Pancreas (tissue), 10 donors: ENCODE data around the gene ERMN. TPM values are rescaled to one million over a fixed set of nuclear protein-coding genes. Genes with fewer than 3 reads are reported as not detected.

Experiments
- ATAC-seq, 4 donors: fragments of 200-7000 bp; cut with Tn5 transposase; one replicate each; pipeline versions ENCODE4 v1.8.0 to v1.9.1; 2020; ENCODE audit warnings: mild to moderate bottlenecking in 4 of 4, moderate library complexity in 4 of 4
- DNase-seq, 6 donors: peaks; one replicate each; pipeline ENCODE4 v3.0.0-alpha.2; 2020
- FAIRE-seq: peaks from 2 replicates; lab custom pipeline; 2012; peaks lifted over from hg19 to GRCh38; lab: Jason Lieb, UNC
- H3K27ac ChIP-seq, 4 donors: fragments of 200-600 bp; sonication (generic); 1 replicate in 3 of 4; 2 replicates in 1 of 4; pipeline versions ENCODE4 v1.5.0 to v1.8.0; 2020
- H3K27me3 ChIP-seq, 4 donors: fragments of 200-600 bp; one replicate each; pipeline ENCODE4 v1.8.0; 2021
- H3K36me3 ChIP-seq, 3 donors: fragments of 200-600 bp; sonication (generic) in 1 of 3; one replicate each; pipeline versions ENCODE4 v1.5.0 to v1.8.0; 2020 to 2021
- H3K4me1 ChIP-seq, 3 donors: fragments of 200-600 bp; one replicate each; pipeline ENCODE4 v1.8.0; 2021
- H3K4me3 ChIP-seq, 4 donors: fragments of 200-600 bp; sonication (generic) in 2 of 4; one replicate each; pipeline versions ENCODE4 v1.5.0 to v1.8.0; 2020 to 2021
- H3K9me3 ChIP-seq, 4 donors: fragments of 200-600 bp; one replicate each; pipeline ENCODE4 v1.8.0; 2021
- WGBS, 2 donors: extraction: QIAGEN DNeasy Blood & Tissue Kit; methylation state at CpG; one replicate each; pipeline ENCODE4 v1.1.7; 2013; 5-methylcytosine and 5-hydroxymethylcytosine counted together
- intact Hi-C, 3 donors: fragments of 100-400 bp; cut with DNase I; formaldehyde crosslinking; loops; one replicate each; pipeline versions ENCODE4 v1.11.1 to v1.14.2; 2022
- polyA plus RNA-seq, 2 donors: library from polyadenylated mRNA; stranded (reverse); fragments of 200-250 nt; gene quantifications; one replicate each; pipeline ENCODE4 v1.2.3, GENCODE V29; 2013
- total RNA-seq, 6 donors: library from RNA; stranded (reverse); fragmentation: NEBNext Ultra II Directional in 4 of 6; extraction: Animal tissue kit (Norgen Biotek cat#: 25700) in 4 of 6; gene quantifications; one replicate each; pipeline versions ENCODE4 v1.2.1 to v1.2.4, GENCODE V29; 2021 to 2023
- TF ChIP-seq, protein P1 (sequence below), 4 donors: fragments of 200-600 bp; sonication (generic) in 3 of 4; IDR thresholded peaks; one replicate each; pipeline versions ENCODE4 v1.5.0 to v1.8.0; 2021; ENCODE audit warnings: antibody characterized with exemption in 4 of 4
- donor health status: healthy with polysubstance abuse.
- donor health status: DM: no; HTN: no; CAD: no; lungs with moderate emphysema.
- donor health status: DM: no; HTN: no; CAD: no.
- donor health status: control.
- donor health status: control.
- donor health status: Bipolar disorder and iron deficiency.
- donor health status: DM: yes; HTN: yes; CAD: no.
- donor health status: DM: no; HTN: no; CAD: no.
- donor health status: DM: no; HTN: no; CAD: no.
- donor health status: DM: yes; HTN: yes; CAD: no.

The ERMN gene
- total and polyA plus RNA-seq, 8 donors, result 0.06 to 0.54 (median 0.15) TPM; not detected in 3

DNA sequence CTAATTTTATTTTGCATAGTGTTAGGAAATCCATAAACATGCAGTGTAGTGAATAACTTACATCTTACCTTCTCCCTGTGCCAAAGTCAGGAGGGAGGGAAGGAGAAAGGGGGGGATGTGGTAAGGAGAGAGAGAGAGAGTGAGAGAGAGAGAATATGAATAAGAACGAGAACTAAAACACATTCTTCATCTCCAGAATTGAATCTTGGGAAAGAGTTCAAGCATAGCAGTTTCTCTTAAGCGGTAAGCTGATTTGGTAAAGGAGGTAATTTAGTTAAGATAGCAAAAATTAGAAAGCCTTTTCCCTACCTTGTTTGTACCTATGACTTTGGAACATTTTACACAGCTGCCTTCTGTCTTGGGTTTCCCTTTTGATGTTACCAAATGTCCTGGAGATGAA lies 15.7 kb downstream of the ERMN start:
- Histone ChIP-seq H3K4me1 (no peaks in the 10 kb centered on the region), H3K36me3 (no peaks in the 10 kb centered on the region), H3K4me3 (no peak overlapping the region), H3K9me3 (no peaks in the 10 kb centered on the region), H3K27ac (no peak overlapping the region), H3K27me3 (no peaks in the 10 kb centered on the region)
- ATAC-seq (no peak), FAIRE-seq (no peak), DNase-seq (no peak)
- TF ChIP-seq, protein P1, sequence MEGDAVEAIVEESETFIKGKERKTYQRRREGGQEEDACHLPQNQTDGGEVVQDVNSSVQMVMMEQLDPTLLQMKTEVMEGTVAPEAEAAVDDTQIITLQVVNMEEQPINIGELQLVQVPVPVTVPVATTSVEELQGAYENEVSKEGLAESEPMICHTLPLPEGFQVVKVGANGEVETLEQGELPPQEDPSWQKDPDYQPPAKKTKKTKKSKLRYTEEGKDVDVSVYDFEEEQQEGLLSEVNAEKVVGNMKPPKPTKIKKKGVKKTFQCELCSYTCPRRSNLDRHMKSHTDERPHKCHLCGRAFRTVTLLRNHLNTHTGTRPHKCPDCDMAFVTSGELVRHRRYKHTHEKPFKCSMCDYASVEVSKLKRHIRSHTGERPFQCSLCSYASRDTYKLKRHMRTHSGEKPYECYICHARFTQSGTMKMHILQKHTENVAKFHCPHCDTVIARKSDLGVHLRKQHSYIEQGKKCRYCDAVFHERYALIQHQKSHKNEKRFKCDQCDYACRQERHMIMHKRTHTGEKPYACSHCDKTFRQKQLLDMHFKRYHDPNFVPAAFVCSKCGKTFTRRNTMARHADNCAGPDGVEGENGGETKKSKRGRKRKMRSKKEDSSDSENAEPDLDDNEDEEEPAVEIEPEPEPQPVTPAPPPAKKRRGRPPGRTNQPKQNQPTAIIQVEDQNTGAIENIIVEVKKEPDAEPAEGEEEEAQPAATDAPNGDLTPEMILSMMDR (IDR thresholded peaks at IDR 0.05), result no peak
- 84 to 94% methylated on average over 2 of the region's 2 CpGs for WGBS, 2 donors
- intact Hi-C loops, result no loop called here

DNA sequence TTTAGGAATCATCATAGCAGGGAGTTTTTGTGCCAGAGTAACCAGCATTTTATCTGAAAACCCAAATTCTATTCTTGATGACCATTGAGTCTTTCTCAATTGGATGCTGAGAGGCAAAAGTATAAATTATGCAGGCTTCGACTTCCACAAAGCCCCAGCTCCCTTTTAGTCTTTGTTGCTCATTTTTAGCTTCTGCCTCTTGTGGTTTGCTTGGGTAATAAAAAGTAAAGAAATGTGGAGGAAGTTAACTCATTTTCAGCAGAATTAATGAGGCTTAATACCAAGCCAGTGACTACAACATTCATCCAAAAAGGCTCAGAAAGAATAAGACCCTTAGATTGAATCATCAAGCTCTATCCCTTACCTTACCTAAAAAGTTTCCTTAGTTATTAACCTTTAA lies 18.6 kb downstream of the ERMN start:
- H3K36me3 ChIP-seq, result no peaks in the 10 kb centered on the region
- H3K9me3 ChIP-seq, result no peaks in the 10 kb centered on the region
- DNase-seq (no peak), FAIRE-seq (no peak), ATAC-seq (no peak)
- H3K4me1 ChIP-seq, result no peaks in the 10 kb centered on the region
- H3K4me3 ChIP-seq, result no peak overlapping the region
- no peak overlapping the region for H3K27ac ChIP-seq
- WGBS, 2 donors, result 67 to 81% methylated on average over 1 of the region's 1 CpG
- intact Hi-C loops, result no loop called here
- TF ChIP-seq, protein P1 (IDR thresholded peaks at IDR 0.05), result no peak
- peaks cover 0 to 10% (median 0%) of the 10 kb centered on the region in 4 donors for H3K27me3 ChIP-seq

DNA sequence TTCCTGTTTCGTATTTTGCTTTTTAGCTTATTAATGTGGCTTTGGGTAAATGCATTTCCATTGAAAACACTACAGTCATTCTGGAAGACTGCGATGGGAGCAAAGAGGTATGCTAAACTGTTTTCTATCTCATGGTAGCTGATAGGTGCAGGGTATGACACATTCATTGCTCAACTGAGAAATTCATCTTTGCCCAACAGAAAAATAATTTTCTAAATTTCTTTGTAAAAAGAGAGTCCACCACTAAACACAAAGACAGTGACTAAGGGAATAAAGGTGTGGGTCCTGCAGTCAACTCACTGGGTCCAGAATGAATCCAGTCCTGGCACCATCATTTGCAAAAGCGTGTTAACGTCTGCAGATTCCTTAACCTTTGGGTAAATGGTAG lies 19.9 kb downstream of the ERMN start:
- Histone ChIP-seq H3K4me3 (no peak overlapping the region), H3K4me1 (no peaks in the 10 kb centered on the region), H3K36me3 (no peaks in the 10 kb centered on the region), H3K27me3 (peaks cover 0 to 10% (median 0%) of the 10 kb centered on the region in 4 donors), H3K27ac (no peak overlapping the region), H3K9me3 (no peaks in the 10 kb centered on the region)
- TF ChIP-seq, protein P1 (IDR thresholded peaks at IDR 0.05), result no peak
- FAIRE-seq (no peak), DNase-seq (no peak), ATAC-seq (no peak)
- intact Hi-C loops, result no loop called here
- WGBS, 2 donors, result 84 to 86% methylated on average over 4 of the region's 4 CpGs

DNA sequence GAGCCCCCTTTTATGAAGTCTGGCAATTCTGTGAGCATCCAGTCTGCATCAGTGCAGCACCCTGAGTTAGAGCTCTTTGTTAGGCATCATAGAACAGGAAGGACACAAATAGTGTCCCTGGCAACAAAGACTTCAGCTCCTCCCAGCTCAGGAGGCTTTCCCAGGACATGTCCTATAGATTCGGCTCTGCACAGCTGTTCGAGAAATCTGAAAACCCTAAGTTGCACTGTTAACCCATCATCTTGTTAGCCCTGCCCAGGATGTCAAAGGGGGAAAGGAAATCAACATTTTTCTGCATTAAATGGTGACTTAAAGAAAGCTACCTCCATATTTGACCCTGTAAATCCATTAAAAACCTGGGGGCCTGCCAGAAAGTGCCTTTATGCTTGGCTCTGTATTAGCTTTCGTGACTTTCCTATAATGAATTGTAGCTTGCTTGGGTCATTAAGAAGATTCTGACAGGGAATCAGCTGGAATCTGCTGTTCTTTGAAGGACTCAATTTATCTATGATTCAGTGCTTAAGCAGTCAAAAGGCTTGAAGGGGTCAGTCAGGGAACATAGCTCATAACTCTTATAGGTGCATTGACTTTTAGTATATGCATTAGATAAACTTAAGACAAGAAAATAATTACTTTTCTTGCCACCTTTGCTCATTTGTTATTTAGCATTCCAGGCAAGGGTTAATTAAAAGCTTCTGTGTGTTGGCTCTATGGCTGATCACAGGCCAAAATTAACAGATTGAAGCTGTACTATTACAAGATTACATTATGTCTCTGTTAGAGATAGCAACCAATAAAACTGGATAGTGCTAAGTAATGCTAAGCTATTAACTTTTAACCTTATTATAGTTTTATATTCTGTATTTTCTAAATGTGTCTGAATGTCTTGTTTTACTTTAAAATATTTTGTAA lies 20.6 kb downstream of the ERMN start:
- DNase-seq, result no peak

More for the DNA sequence above, 20.6 kb downstream of the ERMN start:
- intact Hi-C loops, result no loop called here
- Histone ChIP-seq H3K4me1 (no peaks in the 10 kb centered on the region), H3K27me3 (peaks cover 0 to 10% (median 0%) of the 10 kb centered on the region in 4 donors), H3K4me3 (no peak overlapping the region), H3K36me3 (no peaks in the 10 kb centered on the region), H3K9me3 (no peaks in the 10 kb centered on the region), H3K27ac (no peak overlapping the region)
- ATAC-seq, result no peak
- TF ChIP-seq, protein P1 (IDR thresholded peaks at IDR 0.05), result no peak
- 42 to 56% methylated on average over 3 of the region's 3 CpGs for WGBS, 2 donors
- no peak for FAIRE-seq
